Lung microvascular endothelial cell (primary cell): Measurements from ENCODE around the gene PIK3CB. TPM values are rescaled to one million over a fixed set of nuclear protein-coding genes. Genes with fewer than 3 reads are reported as not detected.

Experiments
- DNase-seq, 2 donors: peaks; one replicate each; pipeline versions ENCODE4 v3.0.0 to v3.0.0-alpha.2; 2010; ENCODE audit warnings: low read depth in 2 of 2
- total RNA-seq: library from RNA; depleted of rRNA; stranded (reverse); fragments of >200 nt; gene quantifications from 2 replicates; pipeline ENCODE4 v1.2.1, GENCODE V29; 2014

The PIK3CB gene
- total RNA-seq, 1 donor from 2014 or later = 11.5 TPM

DNA sequence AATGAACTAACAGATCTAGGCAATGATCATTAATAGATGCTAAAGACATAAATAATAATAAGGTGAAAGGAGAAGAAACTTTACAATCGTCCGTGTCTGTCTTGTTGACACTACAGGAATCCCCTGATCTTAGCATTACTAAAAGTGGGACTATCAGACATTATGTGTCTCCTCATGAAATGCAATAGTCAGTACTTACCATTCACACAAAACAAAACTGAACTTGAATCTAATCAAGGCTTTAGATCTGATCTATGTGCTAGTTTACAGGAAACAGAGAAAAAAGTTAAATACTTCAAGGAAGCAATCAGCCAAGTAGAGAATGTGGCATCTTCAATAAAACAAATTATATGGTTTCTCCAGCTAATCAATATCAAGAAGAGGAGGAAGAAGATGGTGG is 73.7 kb downstream of the PIK3CB start:
- DNase-seq = no peak

DNA sequence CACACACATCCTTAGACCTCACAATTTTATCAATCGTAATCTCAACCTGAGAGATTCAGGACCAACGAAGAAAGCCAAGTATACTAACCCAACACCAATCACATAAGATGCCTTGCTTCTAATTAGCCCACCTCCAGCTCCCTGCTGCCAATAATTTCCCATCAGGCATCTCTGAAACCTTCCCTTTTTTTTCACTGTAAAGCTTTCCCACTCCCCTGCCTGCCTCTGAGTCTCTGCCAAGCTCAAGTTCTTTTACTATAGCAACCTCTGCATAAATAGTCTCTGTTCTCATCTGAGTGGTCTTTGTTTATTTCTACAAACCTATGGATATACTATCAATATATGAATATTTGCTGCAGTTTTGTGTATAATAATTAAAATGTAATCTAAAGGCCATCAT is 86.5 kb downstream of the PIK3CB start:
- DNase-seq = no peak

DNA sequence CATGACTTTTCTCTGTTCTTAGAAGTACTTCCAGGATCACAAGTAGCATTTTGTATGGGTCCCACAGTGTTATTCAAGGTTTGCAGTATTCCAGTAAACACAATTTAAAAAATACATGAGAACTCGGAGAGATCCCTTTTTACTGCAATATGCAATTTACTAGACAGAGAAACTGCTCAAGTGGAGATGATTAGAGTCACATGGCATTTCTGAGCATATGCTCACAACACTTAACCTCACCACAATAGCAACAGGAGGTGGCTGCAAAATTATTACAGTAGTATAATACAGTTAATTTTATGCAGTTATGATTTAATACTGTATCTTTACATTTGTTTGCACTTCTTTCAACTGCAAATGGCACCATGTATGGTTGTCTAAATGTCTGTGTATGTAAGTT is 87.5 kb downstream of the PIK3CB start:
- DNase-seq = no peak

DNA sequence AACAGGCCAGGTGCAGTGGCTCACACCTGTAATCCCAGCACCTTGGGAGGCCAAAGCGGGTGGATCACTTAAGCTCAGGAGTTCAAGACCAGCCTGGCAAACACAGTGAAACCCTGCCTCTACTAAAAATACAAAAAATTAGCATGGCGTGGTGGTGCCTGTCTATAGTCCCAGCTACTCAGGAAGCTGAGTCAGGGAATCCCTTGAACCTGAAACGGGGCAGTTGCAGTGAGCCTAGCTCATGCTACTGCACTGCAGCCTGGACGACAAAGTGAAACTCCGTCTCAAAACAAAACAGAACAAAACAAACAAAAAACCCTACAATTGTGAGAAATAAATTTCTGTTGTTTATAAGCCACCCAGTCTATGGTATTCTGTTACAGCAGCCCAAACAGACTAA is 94.7 kb downstream of the PIK3CB start:
- DNase-seq = peak; percentile 34 to 57

DNA sequence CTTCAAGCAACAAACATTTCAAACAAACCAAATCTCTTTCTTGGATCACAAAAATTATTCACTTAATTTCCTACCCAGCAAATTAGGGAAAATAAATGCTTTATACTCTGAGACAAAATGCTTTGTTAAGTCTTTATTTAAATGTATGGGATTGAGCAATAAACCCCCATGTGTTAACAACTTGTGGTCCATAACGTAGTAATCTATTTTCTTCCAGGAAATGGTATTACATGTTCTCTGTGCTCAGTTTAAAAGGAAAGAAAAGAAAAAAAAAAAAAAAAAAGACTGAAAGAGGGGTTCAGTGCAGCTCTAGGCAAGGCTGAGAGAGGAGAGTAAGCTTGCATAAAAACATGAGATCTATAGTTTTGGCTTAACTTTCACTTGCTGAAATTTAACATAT is 102.3 kb downstream of the PIK3CB start:
- DNase-seq = no peak

DNA sequence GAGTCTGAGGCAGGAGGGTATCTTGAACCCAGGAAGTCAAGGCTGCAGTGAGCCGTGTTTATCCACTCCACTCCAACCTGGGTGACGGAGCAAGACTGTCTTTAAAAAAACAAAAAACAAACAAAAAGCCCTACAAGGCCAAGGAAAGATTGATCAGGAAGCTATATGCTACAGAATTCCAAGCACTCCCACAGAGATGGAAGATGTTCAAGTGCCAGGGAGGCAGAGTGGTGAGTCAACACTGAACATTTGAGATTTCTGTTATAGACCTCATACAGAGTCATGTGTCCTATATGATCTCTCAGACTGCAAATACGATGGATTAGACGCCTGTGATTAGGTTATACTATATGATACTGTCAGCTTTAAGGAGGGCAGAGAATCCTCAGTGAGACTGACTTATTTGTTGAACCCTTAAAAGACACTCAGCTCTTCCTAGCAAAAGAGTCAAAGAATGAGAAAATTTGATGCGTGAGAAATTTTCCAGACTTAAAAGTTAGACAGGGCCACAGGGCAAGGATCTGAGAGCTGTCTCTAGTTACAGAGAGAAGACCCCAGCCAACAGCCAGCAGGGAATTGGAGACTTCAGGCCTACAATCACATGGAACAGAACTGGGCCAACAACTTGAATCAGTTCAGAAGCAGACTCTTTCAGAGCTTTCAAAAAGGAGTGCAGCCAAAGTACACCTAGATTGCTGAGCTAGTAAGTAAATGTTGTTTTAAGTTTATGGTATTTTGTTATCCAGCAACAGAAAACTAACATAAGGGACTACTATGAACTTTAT is 107.6 kb downstream of the PIK3CB start:
- no peak for DNase-seq

DNA sequence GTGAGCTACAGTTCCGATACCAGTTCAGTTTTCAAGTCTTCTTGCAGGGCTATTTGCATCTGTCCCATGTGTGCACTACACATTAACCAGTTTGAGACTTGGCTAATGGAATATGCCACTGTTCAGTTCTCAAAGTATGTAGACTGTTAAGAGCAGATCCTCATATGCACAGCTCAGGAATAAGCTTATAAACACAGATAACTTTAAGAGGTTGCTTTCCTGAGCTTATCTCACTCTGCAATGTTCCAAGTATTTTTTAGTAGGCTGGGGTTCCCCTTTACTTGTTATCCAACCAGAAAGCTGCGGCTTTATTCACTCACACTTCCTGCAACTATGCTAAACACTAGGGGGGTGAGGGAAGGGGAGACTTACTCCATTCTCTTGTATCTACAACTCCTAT is 108.7 kb downstream of the PIK3CB start:
- DNase-seq = peak in 1 of 2 donors; percentile 61

DNA sequence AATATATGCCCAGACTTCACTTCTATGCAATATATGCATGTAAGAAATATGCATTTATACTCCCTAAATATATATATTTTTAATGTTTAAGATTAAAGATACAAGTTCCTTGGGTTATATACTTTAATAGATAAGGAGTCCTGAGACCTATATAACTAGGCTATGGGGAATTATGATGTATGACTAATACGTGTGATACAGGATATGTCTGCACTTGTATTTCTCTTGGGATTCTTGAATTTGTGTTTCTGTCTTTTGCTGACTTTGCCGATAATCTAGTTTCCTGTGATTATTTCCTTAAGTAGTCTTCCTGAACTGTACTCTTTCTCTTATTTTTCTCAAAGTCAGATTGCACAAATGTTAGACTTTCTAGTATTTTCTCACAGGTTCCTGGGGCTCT is 109.6 kb downstream of the PIK3CB start:
- peak in 1 of 2 donors; percentile 8 for DNase-seq

DNA sequence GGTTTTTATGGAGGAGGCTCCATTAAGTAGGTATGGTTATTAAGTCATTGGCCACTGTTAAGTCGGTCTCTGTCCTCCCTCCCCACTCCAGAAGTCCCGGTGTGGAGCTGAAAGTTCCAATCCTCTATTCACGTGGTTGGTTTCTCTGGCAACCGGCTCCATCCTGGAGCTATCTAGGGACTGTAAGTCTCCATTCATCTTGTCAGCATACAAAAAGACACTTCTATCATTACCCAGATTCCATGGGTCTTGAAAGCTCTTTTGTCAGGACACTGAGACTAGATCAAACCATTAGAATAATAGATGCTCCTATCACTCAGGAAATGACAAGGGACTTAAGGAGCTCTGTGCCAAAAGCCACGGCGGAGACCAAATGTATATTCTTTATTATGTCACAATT is 110.3 kb downstream of the PIK3CB start:
- DNase-seq = no peak

DNA sequence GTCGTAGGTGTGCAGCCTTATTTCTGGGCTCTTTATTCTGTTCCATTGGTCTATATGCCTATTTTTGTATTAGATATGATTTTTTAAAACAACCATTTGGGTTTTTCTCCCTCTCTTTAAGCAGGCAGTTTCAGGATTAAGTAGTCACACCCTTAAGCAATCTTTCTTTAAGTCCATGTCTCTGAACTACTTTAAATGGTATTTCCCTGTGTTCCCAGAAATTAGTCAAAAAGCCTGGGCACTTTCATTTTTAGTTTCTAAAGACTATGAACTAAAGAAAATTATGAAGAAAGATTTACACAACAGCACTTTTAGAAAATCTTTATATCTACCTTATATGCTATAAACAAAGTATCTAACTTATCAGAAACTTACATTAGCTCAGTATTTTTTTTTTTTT is 115.9 kb downstream of the PIK3CB start:
- no peak for DNase-seq

DNA sequence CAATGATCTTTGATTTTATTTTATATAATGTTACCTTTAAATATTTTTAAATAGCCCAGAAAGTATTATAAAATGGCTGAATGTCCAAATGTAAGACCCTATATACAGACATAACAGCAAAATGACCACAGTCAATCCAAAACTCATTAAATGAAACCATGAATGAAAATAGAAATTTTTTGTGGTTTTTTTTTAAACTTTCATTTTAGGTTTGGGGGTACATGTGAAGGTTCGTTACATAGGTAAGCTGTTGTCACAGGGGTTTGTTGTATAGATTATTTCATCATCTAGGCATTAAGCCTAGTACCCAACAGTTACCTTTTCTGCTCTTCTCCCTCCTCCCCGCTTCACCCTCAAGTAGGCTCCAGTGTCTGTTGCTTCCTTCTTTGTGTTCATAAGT is 117.4 kb downstream of the PIK3CB start:
- no peak for DNase-seq

DNA sequence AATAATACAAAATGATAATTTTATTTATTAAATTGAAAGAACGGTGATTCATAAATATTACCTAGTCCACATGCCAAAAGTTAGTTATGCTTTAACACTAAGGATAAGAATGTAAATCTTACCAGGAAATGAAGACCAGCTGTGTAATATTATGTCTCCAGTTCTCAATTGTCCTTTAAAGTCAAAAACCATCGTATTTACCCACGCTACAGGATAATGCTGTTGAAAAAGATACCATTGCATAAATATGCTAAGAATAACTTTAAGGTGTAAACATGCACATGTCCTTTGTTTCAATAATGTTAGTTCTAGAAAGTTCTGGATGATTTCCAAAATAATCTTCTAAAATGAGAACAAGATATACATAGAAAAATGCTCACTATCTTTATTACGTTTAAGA is 122.6 kb downstream of the PIK3CB start:
- no peak for DNase-seq

DNA sequence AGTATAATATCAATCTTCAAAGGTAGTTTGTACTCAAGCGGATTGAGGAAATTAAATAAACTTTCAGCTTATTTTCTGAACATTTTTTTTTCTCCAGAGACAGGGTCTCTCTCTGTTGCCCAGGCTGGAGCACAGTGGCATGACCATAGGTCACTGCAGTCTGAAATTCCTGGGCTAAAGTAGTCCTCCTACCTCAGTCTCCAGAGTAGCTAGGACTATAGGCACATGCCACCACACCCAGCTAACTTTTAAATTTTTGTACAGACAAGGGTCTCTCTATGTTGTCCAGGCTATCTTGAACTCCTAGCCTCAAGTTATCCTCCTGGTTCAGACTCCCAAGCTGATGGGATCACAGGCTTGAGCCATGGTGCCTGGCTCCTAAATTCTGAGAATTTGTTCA is 129.1 kb downstream of the PIK3CB start:
- DNase-seq = no peak

DNA sequence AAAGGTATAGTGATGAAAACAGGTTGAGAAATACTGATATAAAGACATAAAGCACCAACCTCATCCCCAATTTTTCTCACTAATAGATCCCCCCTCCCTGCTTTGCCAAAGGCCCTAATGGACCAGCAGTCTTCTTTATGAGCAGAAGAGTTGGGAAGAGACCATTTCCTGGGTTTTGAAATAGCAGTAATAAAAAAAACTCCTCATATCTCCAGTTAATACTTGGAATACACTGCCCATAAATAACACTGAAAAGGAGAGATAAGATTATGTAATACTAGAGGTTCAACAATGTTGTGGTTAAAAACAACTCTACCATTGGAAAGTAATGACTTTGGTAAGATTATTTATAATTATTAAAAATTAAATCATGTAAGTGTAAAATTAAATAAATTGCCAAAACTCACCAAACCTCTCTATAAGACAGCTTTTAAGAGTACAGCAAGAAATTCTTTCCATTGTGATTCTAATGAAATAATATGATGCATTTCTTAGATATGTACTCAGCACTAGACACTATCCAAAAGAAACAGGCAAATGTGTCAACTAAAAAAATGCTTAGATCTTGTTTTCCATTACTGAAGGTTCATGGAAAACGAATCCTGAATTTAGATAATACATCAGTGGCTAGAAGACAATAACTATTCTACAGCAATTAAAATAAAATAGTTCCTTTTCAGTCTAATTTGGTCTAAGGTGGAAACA is 137.9 kb downstream of the PIK3CB start:
- no peak for DNase-seq

DNA sequence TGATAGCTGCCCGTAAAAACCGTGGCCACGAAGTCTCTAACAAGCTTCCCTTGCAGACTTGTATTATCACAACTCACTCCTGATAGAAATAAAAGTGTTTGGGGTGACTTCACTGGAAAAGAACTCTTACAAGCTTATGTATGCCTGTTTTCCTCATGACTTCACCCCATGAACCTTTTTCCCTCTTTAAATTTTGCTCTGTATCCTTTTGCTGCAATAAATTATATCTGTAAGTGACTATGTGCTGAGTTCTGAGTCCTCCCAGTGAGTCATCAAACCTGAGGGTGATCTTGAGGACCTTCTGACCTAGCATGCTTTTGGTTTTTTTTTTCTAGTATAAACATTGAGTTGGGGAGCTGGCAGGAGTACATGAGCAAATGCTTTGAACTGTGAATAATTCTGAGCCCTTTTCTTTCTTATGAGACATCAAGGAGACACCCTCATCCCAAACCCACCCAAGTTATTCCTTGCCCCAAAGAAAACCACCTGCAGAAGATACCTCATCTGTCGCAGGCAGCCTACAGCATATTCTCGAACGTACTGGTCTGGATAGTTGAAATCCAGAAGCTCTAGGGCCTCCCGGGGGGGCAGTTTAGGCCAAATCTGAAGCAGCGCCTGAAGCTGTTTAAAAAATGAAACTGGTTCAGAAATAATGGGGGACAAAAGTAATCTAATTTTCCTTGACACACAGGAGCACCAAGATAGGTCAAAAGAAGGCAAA is 140.3 kb downstream of the PIK3CB start:
- DNase-seq = peak in 1 of 2 donors; percentile 78

DNA sequence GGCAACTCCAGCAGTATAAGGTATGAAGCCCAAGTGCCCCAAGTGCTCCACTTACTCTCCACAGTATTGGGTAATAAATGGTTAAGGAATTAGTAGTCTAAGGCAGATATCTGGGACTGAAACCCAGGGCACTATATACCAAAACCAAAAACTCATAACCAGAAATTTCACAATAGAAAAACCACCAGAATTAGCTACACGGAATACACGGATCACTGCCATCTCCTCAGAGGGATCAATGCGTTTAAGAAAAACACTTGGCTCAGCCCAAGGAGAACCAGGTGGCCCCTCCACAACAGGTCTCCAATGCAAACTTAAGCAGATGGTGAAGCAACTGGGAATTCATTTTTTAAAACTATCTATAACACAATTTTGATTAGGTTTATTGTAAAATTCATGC is 142.6 kb downstream of the PIK3CB start:
- DNase-seq = no peak

DNA sequence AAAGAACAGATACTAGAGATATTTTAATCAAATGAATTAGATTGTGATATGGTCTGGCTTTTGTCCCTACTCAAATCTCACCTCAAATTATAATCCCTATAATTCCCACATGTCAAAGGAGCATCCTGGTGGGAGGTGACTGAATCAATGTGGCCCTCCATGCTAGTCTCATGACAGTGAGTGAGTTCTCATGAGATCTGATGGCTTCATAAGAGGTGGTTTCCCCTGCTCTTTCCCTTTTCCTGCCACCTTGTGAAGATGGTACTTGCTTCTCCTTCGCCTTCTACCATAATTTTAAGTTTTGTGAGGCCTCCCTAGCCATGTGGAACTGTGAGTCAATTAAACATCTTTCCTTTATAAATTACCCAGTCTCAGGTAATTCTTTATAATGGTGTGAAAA is 143.4 kb downstream of the PIK3CB start:
- no peak for DNase-seq

DNA sequence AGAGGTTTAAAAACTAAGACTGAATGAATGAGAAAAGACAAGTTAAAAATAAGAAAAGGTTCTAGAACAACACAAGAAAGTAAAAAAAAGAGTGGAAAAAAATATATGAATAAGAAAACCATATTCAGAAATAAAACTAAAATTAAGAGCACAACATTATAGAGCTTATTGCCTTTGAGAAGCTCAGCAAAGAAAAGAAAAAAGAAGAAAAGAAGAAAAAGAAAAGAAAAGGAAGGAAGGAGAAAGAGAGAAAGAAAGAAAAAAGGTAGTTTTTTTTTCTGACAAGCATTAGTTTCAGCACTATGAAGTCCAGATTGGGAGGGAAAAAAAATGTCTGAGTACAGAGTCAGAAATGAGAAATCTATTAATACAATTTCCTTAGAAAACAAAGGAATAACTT is 144.7 kb downstream of the PIK3CB start:
- DNase-seq = no peak

DNA sequence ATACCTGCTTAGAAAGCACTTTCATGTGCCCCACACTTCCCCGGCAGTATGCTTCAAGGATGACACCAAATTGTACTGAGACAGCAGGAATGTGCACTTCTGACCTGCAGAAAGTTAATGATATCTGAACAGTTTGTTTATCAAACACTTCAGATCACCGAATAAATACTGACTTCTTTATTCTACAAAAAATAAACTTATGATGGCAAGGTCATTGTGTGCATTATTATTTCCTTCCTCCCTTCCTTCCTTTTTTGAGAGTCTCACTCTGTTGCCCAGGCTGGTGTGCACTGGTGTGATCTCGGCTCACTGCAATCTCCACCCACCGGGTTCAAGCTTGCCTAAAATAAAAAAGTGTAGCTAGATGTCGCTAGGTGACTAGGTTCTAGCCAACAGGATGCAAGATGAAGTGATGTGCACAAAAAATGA is 145.8 kb downstream of the PIK3CB start:
- peak in 1 of 2 donors; percentile 2 for DNase-seq

DNA sequence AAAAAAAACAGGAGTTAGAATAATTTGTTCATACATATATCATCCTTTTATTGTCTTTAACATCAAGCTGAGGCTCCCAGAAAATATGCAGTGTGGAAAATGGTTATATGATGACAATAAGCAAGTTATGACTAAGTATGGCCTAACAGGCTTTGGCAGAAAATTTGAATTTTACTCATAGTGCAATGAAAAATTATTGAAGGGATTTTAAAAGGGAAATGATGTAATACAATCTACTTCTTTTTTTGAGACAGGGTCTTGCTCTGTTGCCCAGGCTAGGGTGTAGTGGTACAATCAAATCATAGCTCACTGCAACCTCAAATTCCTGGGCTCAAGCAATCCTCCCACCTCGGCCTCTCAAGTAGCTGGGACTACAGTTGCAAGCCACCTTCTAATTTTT is 147.5 kb downstream of the PIK3CB start:
- no peak for DNase-seq

DNA sequence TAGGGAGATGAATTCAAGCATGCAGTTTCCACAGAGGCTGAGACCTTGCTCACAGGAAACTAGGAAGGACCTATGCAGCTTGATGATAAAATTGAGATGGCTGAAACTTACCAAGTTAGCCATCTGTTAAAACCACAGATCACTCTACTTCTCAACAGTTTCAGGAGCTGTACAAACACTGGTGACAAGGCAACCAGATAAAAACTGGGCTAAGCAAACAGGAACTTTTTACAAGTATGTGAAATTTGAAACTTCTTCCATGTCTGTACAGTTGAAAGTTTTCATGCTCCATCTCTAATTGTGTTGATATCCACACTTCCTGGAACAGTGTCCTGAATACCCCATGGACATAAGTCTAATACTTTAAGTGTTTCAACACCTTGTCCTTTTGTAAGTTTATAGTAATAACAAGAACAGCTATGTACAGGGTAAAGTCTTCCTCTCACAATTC is 147.9 kb downstream of the PIK3CB start:
- peak in 1 of 2 donors; percentile 5 for DNase-seq

DNA sequence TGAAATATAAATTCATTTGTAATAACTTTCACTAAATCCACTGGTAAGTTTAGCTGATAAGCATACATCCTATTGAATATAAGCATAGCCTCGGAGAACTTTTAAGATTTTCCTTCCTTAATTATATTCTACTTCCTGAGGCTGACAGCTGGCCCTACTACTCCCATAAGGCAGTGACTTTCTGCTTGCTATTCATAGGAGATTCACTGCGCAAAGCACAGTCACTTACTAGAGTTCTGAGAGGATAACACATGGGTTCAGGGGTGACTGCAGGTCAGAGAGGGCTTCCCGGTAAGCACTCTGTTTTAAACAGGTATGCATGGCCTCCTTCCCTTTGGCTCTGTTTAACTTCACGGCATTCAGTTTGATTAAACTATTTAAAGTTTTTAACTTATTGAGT is 150.3 kb downstream of the PIK3CB start:
- peak in 1 of 2 donors; percentile 17 for DNase-seq
